ENCODE results near the gene PTCH2. TPM values are rescaled to one million over a fixed set of nuclear protein-coding genes. Genes with fewer than 3 reads are reported as not detected.

The PTCH2 gene
- total RNA-seq, 1 donor from 2014 or later: 1.7 TPM

- Mint-ChIP-seq H3K27me3 (ENCODE audit: low read depth) (no peaks in the 10 kb centered on the region), H3K9me3 (no peaks in the 10 kb centered on the region), H3K4me3 (no peak overlapping the region), H3K36me3 (peaks cover 32% of the 10 kb centered on the region), H3K4me1 (peaks cover 30% of the 10 kb centered on the region), H3K27ac (peak overlapping the region; percentile 67)
- no peak for TF ChIP-seq CTCF (IDR thresholded peaks at IDR 0.05; ENCODE audit: unreplicated experiment)
- no peak for DNase-seq (ENCODE audit: low spot score in 2 of 2, unreplicated experiment in 2 of 2)
Observed at GRCh38 chr1:44778705-44779576, 64.1 kb downstream of the PTCH2 start.

GRCh38 chr1:44777969-44778635 is 65.0 kb downstream of the PTCH2 start:
- Mint-ChIP-seq H3K27me3 (ENCODE audit: low read depth) (no peaks in the 10 kb centered on the region), H3K4me3 (peak overlapping the region; percentile 87), H3K27ac (peak overlapping the region; percentile 87), H3K36me3 (peaks cover 32% of the 10 kb centered on the region), H3K9me3 (no peaks in the 10 kb centered on the region), H3K4me1 (peaks cover 24% of the 10 kb centered on the region)
- no peak for TF ChIP-seq CTCF (IDR thresholded peaks at IDR 0.05; ENCODE audit: unreplicated experiment)
- no peak for DNase-seq (ENCODE audit: low spot score in 2 of 2, unreplicated experiment in 2 of 2)

- Mint-ChIP-seq H3K36me3 (peaks cover 32% of the 10 kb centered on the region), H3K27me3 (ENCODE audit: low read depth) (no peaks in the 10 kb centered on the region), H3K4me1 (peaks cover 24% of the 10 kb centered on the region), H3K27ac (peak overlapping the region; percentile 87), H3K4me3 (peak overlapping the region; percentile 87), H3K9me3 (no peaks in the 10 kb centered on the region)
- TF ChIP-seq CTCF (IDR thresholded peaks at IDR 0.05; ENCODE audit: unreplicated experiment): no peak
- DNase-seq (ENCODE audit: low spot score in 2 of 2, unreplicated experiment in 2 of 2): no peak
Observed at GRCh38 chr1:44777547-44777946, 65.5 kb downstream of the PTCH2 start.

- Mint-ChIP-seq H3K4me1 (peaks cover 24% of the 10 kb centered on the region), H3K4me3 (peak overlapping the region; percentile 87), H3K36me3 (peaks cover 32% of the 10 kb centered on the region), H3K27me3 (ENCODE audit: low read depth) (no peaks in the 10 kb centered on the region), H3K27ac (peak overlapping the region; percentile 99), H3K9me3 (no peaks in the 10 kb centered on the region)
- no peak for TF ChIP-seq CTCF (IDR thresholded peaks at IDR 0.05; ENCODE audit: unreplicated experiment)
- DNase-seq (ENCODE audit: low spot score in 2 of 2, unreplicated experiment in 2 of 2): no peak
Observed at GRCh38 chr1:44776730-44777068, 66.4 kb downstream of the PTCH2 start.

GRCh38 chr1:44775930-44776729 is 66.9 kb downstream of the PTCH2 start:
- Mint-ChIP-seq H3K27ac (peak overlapping the region; percentile 99), H3K36me3 (peaks cover 27% of the 10 kb centered on the region), H3K4me1 (peaks cover 24% of the 10 kb centered on the region), H3K9me3 (no peaks in the 10 kb centered on the region), H3K27me3 (ENCODE audit: low read depth) (no peaks in the 10 kb centered on the region), H3K4me3 (peak overlapping the region; percentile 87)
- no peak for DNase-seq (ENCODE audit: low spot score in 2 of 2, unreplicated experiment in 2 of 2)
- no peak for TF ChIP-seq CTCF (IDR thresholded peaks at IDR 0.05; ENCODE audit: unreplicated experiment)

Measured in mesothelial cell of epicardium (in vitro differentiated cells).